Neural progenitor cell (in vitro differentiated cells): ENCODE measurements around the gene FCRL2. TPM values are rescaled to one million over a fixed set of nuclear protein-coding genes. Genes with fewer than 3 reads are reported as not detected.

Source experiments
- DNase-seq: peaks from one replicate; pipeline ENCODE4 v3.0.0-alpha.2; 2016; ENCODE audit warnings: low spot score
- H2AFZ ChIP-seq: fragments of 200-600 bp; sonication (generic); replicated peaks from 2 replicates; pipeline ENCODE4 v1.6.1; 2016; ENCODE audit warnings: antibody characterized with exemption
- H3F3A ChIP-seq: fragments of 200-600 bp; sonication (generic); 2 replicates; pipeline ENCODE4 v1.6.1; 2016; ENCODE audit warnings: antibody characterized with exemption, low read depth
- H3K27ac ChIP-seq: fragments of 200-600 bp; sonication (generic); 2 replicates; pipeline ENCODE4 v1.5.1; 2016; ENCODE audit warnings: mild to moderate bottlenecking
- H3K27me3 ChIP-seq: fragments of 200-600 bp; sonication (generic); 2 replicates; pipeline ENCODE4 v1.6.1; 2016; ENCODE audit warnings: mild to moderate bottlenecking, moderate library complexity
- H3K36me3 ChIP-seq: fragments of 200-600 bp; sonication (generic); 2 replicates; pipeline ENCODE4 v1.5.1; 2016
- H3K4me1 ChIP-seq: fragments of 200-600 bp; sonication (generic); 2 replicates; pipeline ENCODE4 v1.6.1; 2016; ENCODE audit warnings: mixed run types
- H3K4me2 ChIP-seq: fragments of 200-600 bp; sonication (generic); 2 replicates; pipeline ENCODE4 v1.6.1; 2016
- H3K4me3 ChIP-seq: fragments of 200-600 bp; sonication (generic); 2 replicates; pipeline ENCODE4 v1.5.1; 2016
- H3K79me2 ChIP-seq: fragments of 200-600 bp; sonication (generic); 2 replicates; pipeline ENCODE4 v1.6.1; 2016; ENCODE audit warnings: low read depth
- H3K9ac ChIP-seq: fragments of 200-600 bp; sonication (generic); 2 replicates; pipeline ENCODE4 v1.6.1; 2016
- H3K9me3 ChIP-seq: fragments of 200-600 bp; sonication (generic); 2 replicates; pipeline ENCODE4 v1.5.1; 2016; ENCODE audit warnings: low read depth
- H4K20me1 ChIP-seq: fragments of 200-600 bp; sonication (generic); 2 replicates; pipeline ENCODE4 v1.6.1; 2016; ENCODE audit warnings: low read depth
- H3K27ac Mint-ChIP-seq: 3 replicates; pipeline ENCODE4 v1.8.0; 2021; ENCODE audit warnings: mixed read lengths
- H3K27me3 Mint-ChIP-seq: 2 replicates; pipeline ENCODE4 v1.8.0; 2022; ENCODE audit warnings: low read depth, mild to moderate bottlenecking, inconsistent platforms, moderate library complexity, mixed read lengths; ENCODE audit not compliant: insufficient read depth
- H3K36me3 Mint-ChIP-seq: 3 replicates; pipeline ENCODE4 v1.8.0; 2021; ENCODE audit warnings: mixed read lengths
- H3K4me1 Mint-ChIP-seq: 3 replicates; pipeline ENCODE4 v1.8.0; 2021; ENCODE audit warnings: mixed read lengths
- H3K4me3 Mint-ChIP-seq: 3 replicates; pipeline ENCODE4 v1.8.0; 2021; ENCODE audit warnings: mild to moderate bottlenecking, moderate library complexity, mixed read lengths
- H3K9me3 Mint-ChIP-seq: 3 replicates; pipeline ENCODE4 v1.8.0; 2020; ENCODE audit warnings: mixed read lengths
- CTCF ChIP-seq: fragments of 200-600 bp; sonication (generic); IDR thresholded peaks from 2 replicates; pipeline ENCODE4 v1.5.1; 2017; ENCODE audit warnings: antibody characterized with exemption, mild to moderate bottlenecking
- EZH2 ChIP-seq: fragments of 200-600 bp; sonication (generic); IDR thresholded peaks from 2 replicates; pipeline ENCODE4 v1.6.1; 2017; ENCODE audit warnings: antibody characterized with exemption, mild to moderate bottlenecking, moderate library complexity
- EZH2phosphoT487 ChIP-seq: fragments of 200-600 bp; sonication (generic); IDR thresholded peaks from 2 replicates; pipeline ENCODE4 v1.6.1; 2017; ENCODE audit warnings: antibody characterized with exemption
- total RNA-seq: library from RNA; depleted of rRNA; stranded (reverse); fragments of >200 nt; gene quantifications from 2 replicates; pipeline ENCODE4 v1.2.3, GENCODE V29; 2015; ENCODE audit warnings: low replicate concordance

The FCRL2 gene
- total RNA-seq, 1 donor from 2014 or later, result not detected

- no peak overlapping the region for H3K27ac Mint-ChIP-seq
- peaks cover 6% of the 10 kb centered on the region for H3K27me3 Mint-ChIP-seq
- H3K79me2 ChIP-seq, result no peaks in the 10 kb centered on the region
- no peaks in the 10 kb centered on the region for H3K36me3 ChIP-seq
- peak; percentile 46 for DNase-seq
- no peak overlapping the region for H3K4me3 ChIP-seq
- no peaks in the 10 kb centered on the region for H3K9me3 Mint-ChIP-seq
- H2AFZ ChIP-seq, result peak overlapping the region; percentile 34
- H3K9me3 ChIP-seq, result no peaks in the 10 kb centered on the region
- H4K20me1 ChIP-seq, result no peaks in the 10 kb centered on the region
- H3K4me1 ChIP-seq, result peaks cover 5% of the 10 kb centered on the region
- H3K27me3 ChIP-seq, result no peaks in the 10 kb centered on the region
- H3K36me3 Mint-ChIP-seq, result no peaks in the 10 kb centered on the region
- no peak overlapping the region for H3K27ac ChIP-seq
- TF ChIP-seq CTCF (peak; percentile 64), EZH2phosphoT487 (no peak), EZH2 (no peak)
- H3K4me1 Mint-ChIP-seq, result no peaks in the 10 kb centered on the region
- H3F3A ChIP-seq, result no peaks in the 10 kb centered on the region
- H3K4me3 Mint-ChIP-seq, result peak overlapping the region; percentile 41
- H3K4me2 ChIP-seq, result no peak overlapping the region
- no peak overlapping the region for H3K9ac ChIP-seq
Observed at GRCh38 chr1:157770442-157771043, 6.4 kb downstream of the FCRL2 start.

GRCh38 chr1:157766792-157767191 lies 10.1 kb downstream of the FCRL2 start:
- peaks cover 3% of the 10 kb centered on the region for H3K27me3 Mint-ChIP-seq
- no peaks in the 10 kb centered on the region for H3F3A ChIP-seq
- H3K9ac ChIP-seq, result no peak overlapping the region
- H3K9me3 ChIP-seq, result no peaks in the 10 kb centered on the region
- no peaks in the 10 kb centered on the region for H3K36me3 Mint-ChIP-seq
- TF ChIP-seq EZH2phosphoT487, result no peak
- no peak for TF ChIP-seq EZH2
- TF ChIP-seq CTCF, result no peak
- H3K4me1 ChIP-seq, result no peaks in the 10 kb centered on the region
- H3K36me3 ChIP-seq, result no peaks in the 10 kb centered on the region
- H3K27ac ChIP-seq, result no peak overlapping the region
- no peak overlapping the region for H3K27ac Mint-ChIP-seq
- no peaks in the 10 kb centered on the region for H3K4me1 Mint-ChIP-seq
- H4K20me1 ChIP-seq, result no peaks in the 10 kb centered on the region
- H2AFZ ChIP-seq, result no peak overlapping the region
- H3K4me2 ChIP-seq, result no peak overlapping the region
- DNase-seq, result no peak
- no peaks in the 10 kb centered on the region for H3K79me2 ChIP-seq
- no peak overlapping the region for H3K4me3 Mint-ChIP-seq
- no peaks in the 10 kb centered on the region for H3K27me3 ChIP-seq
- no peaks in the 10 kb centered on the region for H3K9me3 Mint-ChIP-seq
- H3K4me3 ChIP-seq, result no peak overlapping the region

GRCh38 chr1:157758018-157758417 lies 18.9 kb downstream of the FCRL2 start:
- Histone ChIP-seq H3K4me2 (no peak overlapping the region), H3K79me2 (no peaks in the 10 kb centered on the region), H3F3A (no peaks in the 10 kb centered on the region), H3K4me1 (peaks cover 6% of the 10 kb centered on the region), H2AFZ (no peak overlapping the region), H3K9me3 (no peaks in the 10 kb centered on the region), H4K20me1 (no peaks in the 10 kb centered on the region), H3K4me3 (no peak overlapping the region), H3K36me3 (no peaks in the 10 kb centered on the region), H3K27ac (no peak overlapping the region), H3K9ac (no peak overlapping the region), H3K27me3 (no peaks in the 10 kb centered on the region)
- DNase-seq, result no peak
- Mint-ChIP-seq H3K27me3 (no peaks in the 10 kb centered on the region), H3K4me3 (no peak overlapping the region), H3K9me3 (peaks cover 3% of the 10 kb centered on the region), H3K4me1 (no peaks in the 10 kb centered on the region), H3K36me3 (no peaks in the 10 kb centered on the region), H3K27ac (no peak overlapping the region)
- no peak for TF ChIP-seq CTCF
- no peak for TF ChIP-seq EZH2
- TF ChIP-seq EZH2phosphoT487, result no peak
